Measurements from ENCODE around the gene PHF13.

DNA sequence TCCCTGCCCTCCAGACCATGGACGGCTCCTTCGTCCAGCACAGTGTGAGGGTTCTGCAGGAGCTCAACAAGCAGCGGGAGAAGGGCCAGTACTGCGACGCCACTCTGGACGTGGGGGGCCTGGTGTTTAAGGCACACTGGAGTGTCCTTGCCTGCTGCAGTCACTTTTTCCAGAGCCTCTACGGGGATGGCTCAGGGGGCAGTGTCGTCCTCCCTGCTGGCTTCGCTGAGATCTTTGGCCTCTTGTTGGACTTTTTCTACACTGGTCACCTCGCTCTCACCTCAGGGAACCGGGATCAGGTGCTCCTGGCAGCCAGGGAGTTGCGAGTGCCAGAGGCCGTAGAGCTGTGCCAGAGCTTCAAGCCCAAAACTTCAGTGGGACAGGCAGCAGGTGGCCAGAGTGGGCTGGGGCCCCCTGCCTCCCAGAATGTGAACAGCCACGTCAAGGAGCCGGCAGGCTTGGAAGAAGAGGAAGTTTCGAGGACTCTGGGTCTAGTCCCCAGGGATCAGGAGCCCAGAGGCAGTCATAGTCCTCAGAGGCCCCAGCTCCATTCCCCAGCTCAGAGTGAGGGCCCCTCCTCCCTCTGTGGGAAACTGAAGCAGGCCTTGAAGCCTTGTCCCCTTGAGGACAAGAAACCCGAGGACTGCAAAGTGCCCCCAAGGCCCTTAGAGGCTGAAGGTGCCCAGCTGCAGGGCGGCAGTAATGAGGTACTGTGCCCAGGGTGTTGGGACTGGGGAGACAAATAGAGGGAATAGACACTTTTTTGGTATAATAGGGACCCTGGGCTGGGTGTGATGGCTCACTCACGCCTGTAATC lies 32.7 kb upstream of the PHF13 start:
- TF ChIP-seq CTCF (optimal IDR thresholded peaks at IDR 0.05 in 1 of 3, IDR thresholded peaks at IDR 0.05 in 1 of 3, conservative IDR thresholded peaks at IDR 0.05 in 1 of 3; ENCODE audit: extremely low read depth in 1 of 3, insufficient read depth in 2 of 3, low read length in 3 of 3) (no peak), EZH2 (IDR thresholded peaks at IDR 0.05; ENCODE audit: low read length) (no peak)
